CD4-positive, alpha-beta T cell treated with Interferon gamma for 1 hour (primary cell): Measurements from ENCODE around the gene EYA2.

Experiments
- DNase-seq: peaks from one replicate; pipeline ENCODE4 v3.0.0-alpha.2; 2020

Gene EYA2

DNA sequence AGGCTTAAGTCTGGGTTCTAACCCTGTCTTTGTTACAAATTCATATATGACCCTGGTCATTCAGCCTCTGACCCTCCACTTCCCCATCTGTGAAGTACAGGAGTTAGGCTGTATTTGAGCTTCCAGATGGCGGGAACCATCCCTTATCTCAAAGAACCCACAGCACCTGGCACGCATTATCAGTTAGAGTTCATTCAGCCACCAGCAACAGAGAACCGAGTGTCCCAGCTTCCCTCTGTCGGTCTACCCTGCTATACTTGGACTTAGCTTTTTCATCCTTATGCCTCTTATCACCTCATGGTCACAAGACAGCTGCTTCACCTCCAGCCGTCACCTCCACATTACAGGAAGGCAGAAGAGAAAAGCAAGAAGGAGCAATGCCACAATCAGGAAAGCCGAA is 147.8 kb downstream of the EYA2 start:
- DNase-seq: no peak

DNA sequence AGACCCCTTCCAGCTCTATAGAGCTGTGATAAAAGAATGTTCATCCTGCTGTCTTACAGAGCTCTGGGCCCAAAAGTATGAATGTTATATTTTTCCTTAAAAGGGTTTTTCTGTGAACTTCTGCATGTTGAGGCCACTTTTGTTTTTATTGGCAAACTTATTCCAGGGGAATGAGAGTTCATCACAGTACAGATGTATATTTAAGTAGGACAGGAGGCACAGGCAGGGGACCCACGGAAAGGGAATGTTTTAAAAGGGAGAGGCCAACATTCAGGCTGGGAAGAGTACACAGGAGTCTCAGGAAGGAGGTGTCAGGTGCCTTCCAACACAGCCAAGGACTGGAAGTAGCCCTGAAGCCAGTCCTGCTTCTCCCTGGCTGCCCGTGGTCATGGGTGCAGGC is 148.4 kb downstream of the EYA2 start:
- no peak for DNase-seq

DNA sequence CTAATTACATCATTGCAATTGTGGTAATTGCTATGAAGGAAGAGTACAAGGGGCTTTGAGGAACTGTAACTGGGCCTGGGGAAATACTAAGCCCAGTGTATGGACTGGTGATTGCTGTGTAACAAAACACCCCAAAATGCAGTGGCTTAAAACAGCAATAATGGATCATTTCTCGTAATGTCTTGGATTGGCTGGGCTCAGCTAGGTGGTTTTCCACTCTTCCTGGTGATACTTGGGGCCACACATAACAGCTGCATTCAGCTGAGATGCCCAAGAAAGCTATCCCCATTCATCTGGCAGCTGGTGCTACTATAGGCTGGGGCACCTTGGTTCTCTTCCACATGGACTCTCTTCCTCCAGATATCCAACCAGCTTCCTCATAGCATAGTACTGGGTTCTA is 150.3 kb downstream of the EYA2 start:
- DNase-seq: no peak

DNA sequence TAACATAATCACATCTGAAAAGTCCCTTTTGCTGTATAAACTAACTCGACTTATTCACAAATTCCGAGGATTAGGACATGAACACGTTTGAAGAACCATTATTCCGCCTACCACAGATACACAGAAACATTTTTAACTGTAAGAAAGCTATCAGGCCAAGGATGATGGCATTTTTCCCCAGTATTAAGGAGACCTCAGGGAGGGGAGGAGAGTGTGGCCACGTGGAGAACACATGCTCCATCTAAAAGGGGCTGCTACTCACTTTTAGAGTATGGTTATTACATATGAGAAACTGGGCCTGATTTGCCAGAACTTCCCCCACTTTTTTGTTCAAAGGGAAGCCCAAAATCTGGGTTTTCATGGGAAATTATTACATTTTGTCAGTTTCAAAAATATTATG is 153.4 kb downstream of the EYA2 start:
- DNase-seq: no peak

DNA sequence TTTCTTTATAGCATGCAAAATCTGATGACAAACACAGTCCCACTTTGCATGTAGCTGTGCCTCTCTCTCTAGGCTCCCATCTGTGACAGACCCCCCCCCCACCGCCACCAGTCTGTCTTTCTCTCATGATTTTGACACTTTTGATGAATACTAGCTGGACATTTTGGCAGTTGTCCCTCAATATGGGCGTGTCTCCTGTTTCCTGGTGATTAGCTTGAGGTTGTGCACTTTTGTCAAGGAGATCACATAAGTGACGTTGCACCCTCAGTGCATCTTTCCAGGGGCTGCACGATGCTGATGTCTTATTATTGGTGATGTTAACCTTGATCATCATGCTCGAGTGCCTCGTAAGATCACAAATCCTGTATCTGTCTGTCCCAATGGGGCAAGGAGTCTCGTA is 155.1 kb downstream of the EYA2 start:
- DNase-seq: no peak

DNA sequence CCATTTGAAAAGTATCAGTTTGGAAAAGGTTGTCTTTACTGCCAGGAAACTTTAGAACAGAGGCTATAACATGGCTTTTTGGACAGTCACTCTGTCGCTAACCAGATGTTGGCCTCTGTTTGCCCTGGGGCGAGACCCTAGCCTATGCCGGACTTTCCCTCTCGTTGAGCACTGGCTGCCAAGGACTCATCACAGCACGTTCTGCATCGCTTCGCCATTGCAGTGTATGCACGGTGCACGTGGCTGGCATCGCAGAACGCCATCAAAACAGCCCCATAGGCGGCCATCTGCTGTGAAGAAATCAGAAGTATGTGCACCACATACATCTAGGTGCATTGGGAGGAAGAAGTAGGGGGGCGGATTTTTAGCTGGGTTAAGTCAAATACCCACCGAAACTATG is 156.4 kb downstream of the EYA2 start:
- no peak for DNase-seq

DNA sequence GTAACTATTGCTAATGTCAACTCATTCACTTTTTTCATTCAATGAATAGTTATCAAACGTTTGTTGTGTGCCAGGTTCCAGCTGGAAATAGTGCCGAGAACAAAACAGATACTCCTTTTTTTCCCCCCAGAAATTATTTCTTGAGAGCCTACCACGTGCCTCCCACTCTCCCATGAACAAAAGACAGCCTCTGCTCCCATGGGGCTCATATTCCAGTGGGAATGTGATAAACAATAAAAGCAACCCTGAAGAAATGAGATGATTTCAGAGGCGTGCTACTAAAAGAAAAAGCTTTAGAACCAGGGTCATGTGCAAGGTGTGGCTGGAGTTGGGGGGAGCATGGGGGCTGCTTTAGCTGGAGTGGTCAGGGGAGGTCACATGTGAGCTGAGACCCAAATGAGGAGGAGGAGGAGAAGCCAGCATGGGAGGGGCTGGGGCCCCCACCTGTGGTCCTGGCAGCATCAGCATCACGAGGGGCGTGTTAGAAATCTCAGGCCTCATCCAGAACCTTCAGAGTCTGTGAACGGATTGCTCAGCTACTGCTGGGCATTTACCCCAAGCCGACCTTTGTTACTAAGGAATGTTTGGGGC is 157.4 kb downstream of the EYA2 start:
- no peak for DNase-seq

DNA sequence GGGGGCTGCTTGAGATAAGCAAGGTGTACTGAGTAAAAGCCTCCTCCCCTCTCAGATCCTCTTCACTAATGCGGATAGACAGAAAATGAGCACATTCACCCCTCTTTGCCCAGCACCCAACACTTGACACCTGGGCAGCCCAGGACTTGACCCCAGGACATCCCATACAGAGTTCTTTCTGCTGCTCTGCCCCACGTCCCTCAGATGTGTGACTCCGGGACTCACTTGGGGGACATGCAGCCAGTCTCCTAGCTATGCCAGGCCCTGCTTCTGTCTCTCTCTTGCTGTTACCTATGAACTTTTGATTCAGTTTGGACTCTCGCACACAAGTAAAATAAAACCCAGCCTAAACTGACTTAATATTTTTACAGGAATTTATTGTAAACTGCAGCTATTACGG is 159.9 kb downstream of the EYA2 start:
- no peak for DNase-seq

DNA sequence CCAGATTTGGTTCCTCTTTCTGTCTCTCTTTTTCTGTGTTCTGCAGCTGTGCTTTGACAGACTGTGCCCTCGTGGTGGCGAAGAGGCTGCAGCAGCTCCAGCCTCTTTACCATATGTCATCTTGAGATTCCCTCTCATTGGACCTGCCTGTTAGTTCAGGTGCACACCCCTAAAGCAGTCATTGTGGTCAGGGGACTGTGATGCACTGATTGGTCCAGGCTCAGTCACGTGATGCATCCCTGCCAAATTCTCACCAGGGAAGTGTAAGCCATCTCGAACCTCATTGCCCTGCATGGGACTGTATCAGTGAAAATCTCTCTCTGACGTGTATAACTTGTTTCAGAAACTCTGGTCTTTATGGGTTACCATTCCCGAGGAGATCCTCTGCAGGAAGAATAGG is 160.3 kb downstream of the EYA2 start:
- DNase-seq: no peak

DNA sequence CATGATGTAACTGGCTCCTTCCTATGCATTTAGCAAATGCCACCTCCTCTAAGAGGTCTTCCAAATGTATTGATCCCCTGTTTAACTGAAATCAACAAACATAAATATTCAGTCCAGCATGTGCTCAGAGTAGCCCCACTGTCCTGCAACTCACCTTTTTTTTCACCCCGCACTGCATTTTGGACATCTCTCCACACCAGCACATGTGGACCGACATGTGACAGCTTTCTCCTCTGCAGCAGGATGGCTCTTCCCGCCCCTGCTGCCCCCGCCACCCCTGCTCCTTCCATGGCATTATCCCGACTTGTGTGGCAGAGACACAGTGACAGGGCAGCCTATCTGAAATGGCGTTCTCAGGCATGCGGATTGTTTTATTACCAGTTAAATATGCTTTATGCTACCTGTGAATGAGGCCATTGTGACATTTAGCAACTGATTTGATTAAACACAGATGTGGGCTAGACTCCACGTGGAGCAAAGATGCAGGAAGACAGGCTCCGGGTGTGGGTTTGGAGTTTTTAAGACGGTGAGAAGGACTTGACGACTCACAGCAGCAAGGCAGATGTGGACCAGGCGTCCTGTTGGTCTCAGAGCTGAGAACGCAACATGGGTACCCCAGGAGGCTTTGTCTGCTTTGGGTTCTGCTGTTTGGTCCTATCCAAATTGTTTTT is 161.2 kb downstream of the EYA2 start:
- DNase-seq: no peak

DNA sequence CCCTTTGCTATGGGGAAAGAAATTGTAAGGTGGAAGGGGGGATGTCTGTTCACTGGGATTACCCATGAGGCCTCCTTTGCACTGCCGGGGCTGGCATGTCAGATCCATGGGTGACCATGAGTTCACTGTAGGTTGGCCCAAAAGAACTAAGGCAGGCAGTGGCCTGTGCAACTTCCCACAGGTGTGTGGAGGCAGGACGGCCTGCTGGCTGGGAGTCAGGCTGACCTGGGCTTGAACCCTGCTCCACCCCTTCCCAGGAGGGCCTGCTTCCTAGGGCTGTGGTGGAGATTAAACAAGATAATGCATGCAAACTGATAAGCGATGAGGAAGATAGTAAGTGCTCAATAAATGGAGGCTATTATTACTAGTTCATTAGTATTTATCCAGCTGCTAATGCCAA is 163.0 kb downstream of the EYA2 start:
- DNase-seq: no peak

DNA sequence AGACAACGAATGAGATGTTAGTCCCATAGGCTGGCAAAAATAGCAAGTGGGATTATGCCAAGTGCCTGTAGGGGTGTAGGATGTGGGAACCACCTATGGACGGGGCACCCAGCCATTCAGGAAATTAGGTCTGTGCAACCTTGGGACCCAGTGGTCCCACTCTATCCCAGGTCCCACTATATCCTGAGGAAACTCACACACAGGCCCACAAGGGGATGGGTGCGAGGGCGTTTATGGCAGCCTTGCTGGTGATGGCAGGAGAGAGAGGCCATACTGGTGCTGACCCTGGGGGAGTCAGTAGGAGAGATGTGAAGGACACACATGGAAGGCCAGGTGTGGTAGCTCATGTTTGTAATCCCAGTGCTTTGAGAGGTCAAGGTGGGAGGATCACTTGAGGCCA is 163.6 kb downstream of the EYA2 start:
- no peak for DNase-seq

DNA sequence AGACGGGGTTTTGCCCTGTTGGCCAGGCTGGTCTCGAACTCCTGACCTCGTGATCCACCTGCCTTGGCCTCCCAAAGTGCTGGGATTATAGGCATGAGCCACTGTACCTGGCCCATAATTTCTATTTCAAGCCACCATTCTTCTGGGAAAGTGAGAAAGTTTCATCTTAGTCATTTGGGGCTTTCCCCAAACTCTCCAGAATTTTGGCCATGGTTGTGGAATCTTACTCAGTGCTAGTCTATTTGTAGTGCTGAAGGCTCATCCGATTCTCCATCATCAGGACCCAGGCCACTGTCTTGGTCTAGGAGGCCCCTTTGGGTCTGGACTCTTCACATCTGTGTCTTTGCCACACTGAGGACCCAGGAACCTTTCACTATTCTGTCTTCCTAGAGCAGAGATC is 164.9 kb downstream of the EYA2 start:
- no peak for DNase-seq

DNA sequence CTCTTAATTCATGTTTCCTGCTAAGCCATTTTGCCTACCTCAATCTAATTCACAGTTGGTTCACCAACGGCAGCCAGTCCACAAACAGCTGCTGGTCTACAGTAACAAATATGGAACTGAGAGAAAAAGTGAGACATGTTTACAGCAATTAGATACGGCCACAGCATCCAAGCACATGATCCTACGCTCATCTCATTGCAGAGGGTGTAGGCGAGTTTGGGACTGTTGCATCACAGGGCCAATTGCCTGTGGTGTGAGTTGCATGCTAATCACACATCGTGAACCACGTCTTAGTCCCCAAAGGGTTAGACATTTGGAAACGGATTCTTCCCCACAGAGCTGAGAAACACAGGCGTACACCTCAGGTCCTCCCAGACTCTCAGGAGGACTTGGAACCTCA is 166.9 kb downstream of the EYA2 start:
- DNase-seq: no peak

DNA sequence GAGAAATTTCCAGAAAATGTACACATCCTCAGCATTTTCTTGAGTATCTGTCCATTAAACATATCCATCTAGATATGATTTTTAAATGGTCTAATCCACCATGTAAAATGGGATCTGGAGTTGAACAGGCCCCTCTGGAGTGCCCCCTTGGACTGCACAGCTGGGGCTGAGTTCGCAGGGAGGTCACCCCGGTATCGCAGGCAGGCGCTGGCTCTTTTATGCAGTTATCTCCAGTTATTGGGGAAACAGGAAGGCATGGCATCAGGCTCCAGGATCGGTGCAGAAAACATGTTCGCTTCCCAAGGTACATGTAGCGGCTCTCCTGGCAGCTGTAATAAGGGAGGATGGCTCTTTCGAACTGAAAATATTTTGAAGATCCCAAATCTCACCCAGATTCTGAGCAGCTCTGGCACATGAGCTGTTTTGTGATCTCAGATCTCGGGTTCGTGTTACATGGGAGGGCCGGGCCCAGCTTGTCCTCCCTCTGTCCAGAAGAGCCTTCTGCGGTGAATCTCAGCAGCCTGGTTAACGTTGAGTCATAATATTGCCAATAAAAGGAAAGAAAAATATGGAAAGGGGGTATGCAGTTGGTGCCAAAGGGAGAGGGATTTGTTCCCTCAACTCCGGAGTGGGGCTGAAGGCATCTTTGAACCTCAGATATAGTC is 167.7 kb downstream of the EYA2 start:
- DNase-seq: no peak

DNA sequence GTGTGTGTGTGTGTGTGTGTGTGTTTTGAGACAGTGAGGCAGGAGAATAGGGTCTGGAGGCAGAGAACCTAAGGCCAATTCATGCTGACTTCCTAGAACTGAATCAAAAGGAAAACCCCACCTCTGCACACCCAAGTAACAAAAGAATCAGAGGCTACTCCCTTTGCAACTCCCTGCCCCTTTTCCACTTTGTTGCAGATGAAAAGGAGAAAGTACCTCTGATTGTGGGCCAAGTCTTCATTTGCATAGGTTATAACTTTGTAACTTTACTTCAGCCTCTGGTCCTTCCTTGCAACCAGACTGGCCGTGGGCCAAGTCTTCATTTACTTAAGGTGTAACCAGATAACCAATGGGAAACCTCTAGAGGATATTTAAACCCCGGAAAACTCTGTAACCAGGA is 168.8 kb downstream of the EYA2 start:
- no peak for DNase-seq

DNA sequence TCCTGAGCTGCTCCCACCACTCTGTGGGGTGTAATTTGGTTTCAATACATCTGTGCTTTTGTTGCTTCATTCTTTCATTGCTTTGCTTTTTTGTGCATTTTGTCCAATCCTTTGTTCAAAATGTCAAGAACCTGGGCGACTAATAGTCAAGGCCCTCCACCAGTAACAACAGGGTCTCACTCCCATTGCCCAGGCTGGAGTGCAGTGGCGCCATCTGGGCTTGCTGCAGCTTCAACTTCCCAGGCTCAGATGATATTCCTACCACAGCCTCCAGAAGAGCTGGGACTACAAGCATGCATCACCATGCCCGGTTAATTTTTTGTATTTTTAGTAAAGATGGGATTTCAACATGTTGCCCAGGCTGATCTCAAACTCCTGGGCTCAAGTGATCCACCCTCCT is 169.2 kb downstream of the EYA2 start:
- DNase-seq: no peak

DNA sequence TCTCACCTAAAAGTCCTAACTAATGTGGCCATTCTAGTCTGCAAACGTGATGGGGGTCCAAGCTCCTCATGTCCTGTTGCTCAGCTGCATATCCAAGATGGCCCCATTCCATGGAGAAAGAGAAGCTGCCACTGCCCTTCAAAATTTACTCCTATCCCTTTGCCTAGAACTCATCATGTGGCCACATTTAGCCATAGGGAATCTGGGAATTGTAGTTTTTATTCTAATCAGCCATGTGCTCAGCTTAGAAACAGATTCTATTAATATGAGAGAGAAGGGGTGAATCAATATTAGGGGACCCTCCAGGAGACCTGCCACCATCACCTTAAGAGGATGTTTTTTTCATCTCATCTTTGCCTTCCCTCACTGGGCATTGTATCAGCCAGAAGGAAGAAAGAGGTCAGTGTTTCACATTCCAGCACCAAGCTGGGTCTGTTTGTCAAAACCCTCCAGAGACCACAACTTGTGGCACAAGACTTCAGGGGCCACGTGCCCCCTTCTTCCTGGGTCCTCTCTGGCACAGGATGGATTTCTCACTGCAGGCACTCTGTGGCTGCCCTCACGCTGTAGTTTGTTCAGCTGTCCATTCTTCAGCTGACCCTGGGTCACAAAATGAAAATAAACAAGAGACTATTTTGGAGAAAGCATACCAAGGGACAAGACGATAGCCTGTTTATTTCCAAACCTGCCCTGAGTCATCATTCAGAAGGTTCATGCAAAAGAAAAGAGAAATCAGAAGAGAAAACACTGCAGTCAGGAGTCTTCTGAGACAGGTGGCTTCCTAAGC is 172.0 kb downstream of the EYA2 start:
- no peak for DNase-seq

DNA sequence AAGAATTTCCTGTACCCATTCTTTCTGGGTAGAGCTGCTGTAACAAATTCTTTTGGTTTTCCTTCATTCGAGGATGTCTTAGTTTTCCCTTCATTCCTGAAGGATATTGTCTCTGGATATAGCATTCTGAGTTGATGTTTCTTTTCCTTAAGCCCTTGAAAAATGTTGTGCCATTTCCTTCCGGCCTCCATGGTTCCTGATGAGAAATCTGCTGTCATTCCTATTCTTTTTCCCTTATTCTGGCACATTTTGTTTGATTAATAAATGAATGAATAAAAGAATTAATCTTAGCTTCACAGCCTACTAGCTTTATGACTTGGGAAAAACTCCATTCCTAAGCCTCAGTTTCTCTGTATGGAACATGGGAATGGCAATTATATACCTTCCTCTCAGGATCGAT is 173.1 kb downstream of the EYA2 start:
- no peak for DNase-seq

DNA sequence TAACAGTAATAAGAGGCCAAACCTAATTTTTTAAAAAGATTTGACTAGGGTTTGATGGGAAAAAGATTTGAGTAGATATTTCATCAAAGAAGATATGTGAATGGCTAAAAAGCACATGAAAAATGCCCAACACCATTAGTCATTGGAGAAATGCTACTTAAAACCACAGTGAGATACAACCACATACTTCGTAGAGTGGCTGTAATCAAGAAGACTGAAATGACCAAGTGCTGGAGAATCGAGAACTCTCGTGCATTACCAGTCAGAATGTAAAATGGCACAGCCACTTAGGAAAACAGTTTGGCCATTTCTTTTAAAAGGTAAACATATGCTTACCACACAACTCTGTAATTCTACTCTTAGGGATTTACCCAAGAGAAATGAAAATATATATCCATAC is 175.5 kb downstream of the EYA2 start:
- DNase-seq: no peak

DNA sequence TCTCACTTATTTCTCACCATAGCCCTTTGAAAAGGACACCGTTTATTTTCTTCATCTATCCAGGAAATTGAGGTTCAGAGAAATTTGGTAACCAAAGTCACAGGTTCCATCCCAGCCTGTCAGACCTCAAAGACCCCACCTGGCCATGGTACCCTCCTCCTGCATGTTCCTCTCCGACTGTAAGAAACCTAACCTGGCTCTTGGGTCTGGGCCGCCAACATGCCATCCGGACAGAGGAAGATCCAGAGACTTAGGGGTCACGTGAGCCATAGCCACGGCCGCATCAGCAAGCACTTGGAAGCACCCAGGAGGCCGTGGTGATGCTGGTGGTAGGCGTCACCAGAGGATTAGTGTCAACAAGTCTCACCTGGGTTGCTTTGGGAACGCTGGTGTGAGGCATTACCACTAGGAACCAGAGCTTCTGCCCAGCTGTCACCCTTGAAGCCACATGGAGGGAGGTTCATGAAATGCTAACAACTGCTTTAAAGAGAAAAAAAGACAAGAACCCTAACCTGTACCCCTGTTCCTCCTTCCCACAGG is 177.1 kb downstream of the EYA2 start:
- no peak for DNase-seq

DNA sequence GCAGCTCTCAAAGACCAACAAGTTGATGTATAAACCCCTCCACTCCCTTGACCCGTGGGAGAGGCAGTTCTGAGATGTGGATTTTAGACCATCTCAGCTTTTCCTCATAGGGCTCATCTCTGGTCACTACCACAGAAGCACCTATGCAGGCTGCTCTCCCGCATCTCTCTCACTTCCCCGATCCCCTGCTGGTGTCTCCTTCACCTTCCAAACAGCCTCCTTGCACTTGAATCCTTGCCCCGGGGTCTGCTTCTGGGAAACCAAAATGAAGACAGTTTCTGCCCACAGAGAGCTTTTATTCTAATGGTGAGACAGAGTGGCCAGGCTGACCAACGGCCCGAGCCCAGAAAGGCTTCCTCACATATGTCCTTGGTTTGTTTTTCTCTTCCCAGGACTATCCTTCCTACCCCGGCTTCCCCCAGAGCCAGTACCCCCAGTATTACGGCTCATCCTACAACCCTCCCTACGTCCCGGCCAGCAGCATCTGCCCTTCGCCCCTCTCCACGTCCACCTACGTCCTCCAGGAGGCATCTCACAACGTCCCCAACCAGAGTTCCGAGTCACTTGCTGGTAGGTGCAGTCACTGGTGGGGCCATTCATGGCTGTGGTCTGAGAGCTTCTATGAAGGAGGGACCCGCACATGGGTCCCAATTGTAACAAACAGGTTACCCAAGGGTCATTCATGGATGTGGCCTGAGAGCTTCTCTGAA is 179.3 kb downstream of the EYA2 start:
- DNase-seq: no peak

DNA sequence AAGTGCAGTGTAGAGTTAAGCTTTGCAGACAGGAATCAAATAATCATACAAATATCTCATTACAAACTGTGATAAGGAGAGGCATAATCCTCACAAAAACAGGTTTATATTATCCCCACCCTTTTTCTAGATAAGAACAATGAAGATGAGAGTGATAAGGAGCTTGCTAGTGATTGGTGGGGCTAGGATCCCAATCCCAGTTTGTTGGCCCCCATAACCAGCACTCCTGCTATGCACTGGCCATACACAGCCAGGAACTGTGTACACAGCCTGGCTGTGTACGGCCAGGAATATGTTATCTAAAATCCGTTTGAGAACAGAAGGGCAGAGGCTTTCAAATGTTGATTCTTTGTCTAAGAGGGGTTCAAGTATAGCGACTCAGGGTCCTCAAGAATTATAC is 180.6 kb downstream of the EYA2 start:
- no peak for DNase-seq
